ENCODE data around the gene KCNA1.

The KCNA1 gene

DNA sequence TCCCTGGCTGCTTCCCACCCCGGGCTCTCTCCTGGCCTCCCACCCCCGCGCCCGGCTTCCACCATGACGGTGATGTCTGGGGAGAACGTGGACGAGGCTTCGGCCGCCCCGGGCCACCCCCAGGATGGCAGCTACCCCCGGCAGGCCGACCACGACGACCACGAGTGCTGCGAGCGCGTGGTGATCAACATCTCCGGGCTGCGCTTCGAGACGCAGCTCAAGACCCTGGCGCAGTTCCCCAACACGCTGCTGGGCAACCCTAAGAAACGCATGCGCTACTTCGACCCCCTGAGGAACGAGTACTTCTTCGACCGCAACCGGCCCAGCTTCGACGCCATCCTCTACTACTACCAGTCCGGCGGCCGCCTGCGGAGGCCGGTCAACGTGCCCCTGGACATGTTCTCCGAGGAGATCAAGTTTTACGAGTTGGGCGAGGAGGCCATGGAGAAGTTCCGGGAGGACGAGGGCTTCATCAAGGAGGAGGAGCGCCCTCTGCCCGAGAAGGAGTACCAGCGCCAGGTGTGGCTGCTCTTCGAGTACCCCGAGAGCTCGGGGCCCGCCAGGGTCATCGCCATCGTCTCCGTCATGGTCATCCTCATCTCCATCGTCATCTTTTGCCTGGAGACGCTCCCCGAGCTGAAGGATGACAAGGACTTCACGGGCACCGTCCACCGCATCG is 1.8 kb downstream of the KCNA1 start:
- DNase-seq (ENCODE audit: low spot score) = no peak

DNA sequence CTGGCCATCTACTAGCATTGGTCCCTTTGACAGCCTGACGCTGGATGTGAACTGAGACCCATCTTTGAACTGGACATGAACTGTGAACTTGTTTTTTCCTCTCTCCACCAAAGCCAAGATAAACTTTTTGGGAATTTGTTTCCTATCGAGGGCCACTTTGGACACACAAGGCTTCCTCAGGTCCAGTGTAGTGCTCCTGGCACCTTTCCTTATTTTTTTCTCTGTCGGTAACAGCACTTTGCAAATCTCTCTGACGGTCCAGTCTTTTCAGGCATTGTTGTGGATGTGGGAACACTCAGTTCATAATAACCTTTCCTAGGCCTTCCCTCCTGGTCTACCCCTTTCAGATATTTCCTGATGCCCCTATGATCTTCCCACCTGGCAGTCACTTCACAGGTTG is 5.0 kb downstream of the KCNA1 start:
- no peak for DNase-seq (ENCODE audit: low spot score)

DNA sequence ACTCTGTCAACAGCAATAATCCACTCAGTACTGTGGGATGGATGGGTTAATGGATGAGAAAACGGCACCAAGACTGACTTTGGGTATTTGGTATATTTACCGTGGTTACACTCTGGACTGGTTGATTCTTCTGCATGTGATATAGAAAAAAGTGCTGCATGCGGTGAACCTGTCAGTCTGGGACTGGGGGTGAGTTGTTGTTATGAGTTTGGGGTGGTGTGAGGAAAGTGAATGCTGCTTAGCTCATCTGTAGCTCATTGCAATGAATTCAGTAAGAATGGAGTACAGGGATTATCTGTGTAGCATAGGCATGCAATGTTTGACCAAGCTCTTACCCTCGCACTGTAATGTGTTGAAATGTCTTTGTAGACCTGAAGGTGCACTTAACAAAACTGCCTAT is 6.0 kb downstream of the KCNA1 start:
- DNase-seq (ENCODE audit: low spot score) = no peak

DNA sequence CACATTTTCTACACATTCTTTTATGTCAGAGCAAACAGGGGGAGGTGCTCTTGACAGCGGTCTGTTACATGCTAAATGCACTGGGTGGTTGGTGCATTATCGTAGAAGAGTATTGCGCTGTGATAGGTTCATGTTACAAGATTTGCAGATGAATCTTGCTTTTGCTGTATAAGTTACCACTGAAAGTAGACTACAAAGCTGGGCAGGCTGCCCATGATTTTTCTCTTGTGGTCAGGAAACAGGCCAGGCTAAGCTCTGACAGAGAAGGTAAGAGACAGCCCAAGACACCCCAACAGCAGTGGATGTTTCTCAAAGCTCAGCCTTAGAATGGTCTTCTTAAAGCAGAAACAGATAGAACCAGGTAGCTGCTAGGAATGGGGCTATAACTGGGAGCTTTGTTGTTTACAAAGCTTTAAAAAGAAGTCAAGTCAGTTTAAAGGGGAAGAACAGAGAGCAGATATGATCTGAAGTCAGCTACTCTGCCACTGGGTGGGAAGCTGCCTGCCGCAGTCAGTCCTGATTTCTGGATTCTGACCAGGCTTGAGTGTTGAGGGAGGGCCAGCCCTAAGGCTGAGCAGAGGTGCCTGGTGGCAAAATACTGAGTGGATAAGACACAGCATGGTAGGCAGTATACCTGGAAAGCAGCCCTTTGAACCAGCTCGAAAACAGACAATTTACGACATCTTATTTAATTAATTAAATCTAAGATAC is 9.4 kb downstream of the KCNA1 start:
- no peak for DNase-seq (ENCODE audit: low spot score)

DNA sequence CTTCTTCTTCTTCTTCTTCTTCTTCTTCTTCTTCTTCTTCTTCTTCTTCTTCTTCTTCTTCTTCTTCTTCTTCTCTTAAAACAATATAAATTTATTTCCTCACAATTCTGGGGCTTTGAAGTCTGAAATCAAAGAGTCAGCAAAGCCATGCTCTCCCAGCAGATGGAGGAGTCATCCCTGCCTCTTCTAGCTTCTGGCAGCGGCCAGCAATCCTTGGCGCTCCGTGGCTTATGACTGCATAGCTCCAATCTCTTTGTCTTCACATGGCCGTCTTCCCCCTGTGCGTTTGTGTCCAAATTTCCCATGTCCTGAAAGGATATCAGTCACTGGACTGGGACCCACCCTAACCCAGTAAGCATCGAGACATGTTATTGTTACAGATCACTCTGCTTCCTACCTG is 22.9 kb downstream of the KCNA1 start:
- DNase-seq (ENCODE audit: low spot score) = no peak

DNA sequence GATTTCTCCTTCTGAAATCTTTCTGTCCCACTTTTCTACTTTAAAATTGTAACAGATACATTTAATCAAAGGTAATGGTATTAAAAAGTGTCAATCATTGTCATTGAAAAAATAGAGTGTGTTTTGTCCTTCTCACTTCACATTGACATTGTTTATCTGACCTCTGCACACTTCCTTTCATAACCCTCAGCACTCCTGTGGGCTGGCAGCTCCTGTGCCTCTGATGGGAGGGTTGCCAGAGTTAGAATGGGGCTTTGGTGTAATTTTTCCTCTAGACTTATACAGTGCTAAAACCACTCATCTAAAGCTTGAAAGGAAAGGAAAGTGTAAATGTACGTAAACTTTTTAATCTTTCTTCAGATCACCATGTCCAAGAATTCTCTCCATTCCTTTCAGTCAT is 23.7 kb downstream of the KCNA1 start:
- no peak for DNase-seq (ENCODE audit: low spot score)

DNA sequence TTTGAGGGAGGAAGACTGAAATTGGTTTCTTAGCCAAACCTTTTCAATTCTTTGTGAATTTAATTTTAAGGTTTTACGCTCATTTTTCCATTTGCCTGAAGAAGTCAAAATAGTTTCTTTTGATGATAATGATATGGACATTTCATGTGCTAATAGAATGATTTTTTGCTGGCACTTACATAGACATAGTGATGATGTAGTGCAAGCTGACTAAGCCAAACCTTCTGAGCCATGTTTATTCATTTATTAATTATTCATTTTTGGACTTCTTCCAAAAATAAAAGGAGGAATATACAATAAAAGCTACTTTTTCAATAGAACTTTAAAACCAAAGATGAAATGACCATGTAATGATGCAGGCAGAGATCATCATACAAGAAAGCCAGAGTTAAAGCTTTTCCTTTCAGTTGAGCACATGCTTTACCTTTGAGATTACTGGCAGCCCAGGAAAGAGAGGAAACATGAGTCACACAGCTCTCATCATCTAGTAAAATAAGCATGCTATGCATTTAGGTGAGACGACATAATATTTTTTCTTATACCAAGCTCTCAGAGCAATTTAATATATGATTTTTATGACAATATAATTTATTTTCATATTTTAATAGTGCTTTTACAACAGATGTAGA is 24.8 kb downstream of the KCNA1 start:
- peak; percentile 65 for DNase-seq (ENCODE audit: low spot score)

DNA sequence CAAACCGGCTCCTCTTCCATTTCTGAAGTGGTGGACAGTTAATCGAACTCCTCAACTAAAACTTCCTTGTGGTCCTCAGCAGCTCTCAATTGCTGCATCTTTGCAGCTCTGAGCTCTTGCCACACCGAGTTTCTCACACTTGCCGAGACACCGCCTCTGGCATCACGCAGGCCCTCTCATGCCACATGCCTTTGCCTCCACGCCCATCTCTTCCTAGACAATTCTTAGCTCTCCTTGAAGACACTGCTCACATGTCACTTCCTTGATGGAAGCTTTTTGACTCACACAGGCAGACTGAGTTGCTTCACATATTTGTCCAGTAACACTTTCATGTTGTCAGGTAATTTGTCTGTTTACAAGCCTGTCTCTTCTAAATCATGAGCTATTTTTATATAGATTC is 29.2 kb downstream of the KCNA1 start:
- no peak for DNase-seq (ENCODE audit: low spot score)

DNA sequence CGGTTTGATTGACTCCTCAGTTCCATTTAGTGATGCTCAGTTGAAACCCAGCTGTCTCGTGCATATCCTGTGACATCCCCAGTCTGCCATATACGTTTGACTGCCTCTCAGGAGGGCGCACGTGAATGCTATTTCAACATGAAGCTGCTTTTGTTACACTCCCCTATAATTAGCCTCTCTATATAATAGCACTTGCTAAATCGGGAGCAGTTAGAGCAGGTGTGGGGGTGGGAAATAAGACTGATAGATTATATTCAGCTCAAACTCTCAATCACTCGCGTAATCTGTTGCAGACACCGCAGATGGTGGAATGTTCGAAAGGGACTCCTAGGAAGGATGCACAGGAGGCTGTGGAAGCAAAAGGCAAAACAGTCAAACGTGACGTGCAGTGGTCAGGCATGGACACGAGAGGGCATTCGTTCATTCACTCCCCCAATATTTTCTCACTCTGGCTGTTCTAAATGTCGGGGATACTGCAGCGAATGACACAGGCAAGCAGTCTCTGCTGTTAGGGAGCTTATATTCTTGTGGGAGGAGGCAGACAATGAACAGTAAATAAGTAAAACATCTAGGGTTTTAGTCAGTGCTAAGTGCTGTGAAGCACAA is 29.8 kb downstream of the KCNA1 start:
- no peak for DNase-seq (ENCODE audit: low spot score)

DNA sequence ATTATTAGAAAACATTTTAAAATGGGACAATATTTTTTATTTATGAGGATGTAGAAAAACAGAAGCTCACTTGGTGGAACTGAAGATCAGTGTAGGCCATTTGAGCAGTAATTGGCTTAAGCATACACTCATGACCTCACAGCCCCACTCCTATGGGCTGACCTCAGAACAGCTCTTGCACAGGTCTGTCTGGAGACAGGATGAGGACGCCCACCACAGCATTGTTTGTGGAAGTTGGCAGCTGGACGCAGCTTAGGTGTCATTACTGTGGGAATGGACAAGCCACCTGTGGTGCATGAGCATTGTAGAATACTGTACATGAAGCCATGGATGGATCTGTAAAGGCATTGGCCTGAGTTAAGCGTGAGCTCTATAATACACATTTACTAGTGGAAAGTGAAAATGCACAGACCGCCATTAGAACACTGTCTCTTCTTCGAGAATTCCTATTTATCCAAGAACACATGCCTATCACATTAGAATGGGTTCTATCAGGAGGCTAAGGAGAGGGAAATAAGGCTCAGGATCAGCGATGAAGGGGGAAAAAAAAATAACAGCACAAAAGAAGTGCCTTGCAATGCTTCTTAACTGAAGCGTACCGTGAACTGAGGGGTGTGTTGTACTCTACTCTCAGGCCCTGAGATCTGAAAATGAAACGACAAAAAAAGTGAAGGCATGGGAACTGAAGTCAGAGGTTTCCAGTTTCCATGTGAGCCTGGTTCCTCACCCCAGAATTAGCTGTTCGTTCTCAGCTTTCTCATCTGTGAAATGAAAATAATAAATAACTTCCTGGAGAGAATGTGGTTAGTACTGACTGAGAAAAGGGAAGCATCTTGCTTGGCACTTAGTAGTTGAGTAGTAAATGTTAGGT is 33.6 kb downstream of the KCNA1 start:
- no peak for DNase-seq (ENCODE audit: low spot score)

DNA sequence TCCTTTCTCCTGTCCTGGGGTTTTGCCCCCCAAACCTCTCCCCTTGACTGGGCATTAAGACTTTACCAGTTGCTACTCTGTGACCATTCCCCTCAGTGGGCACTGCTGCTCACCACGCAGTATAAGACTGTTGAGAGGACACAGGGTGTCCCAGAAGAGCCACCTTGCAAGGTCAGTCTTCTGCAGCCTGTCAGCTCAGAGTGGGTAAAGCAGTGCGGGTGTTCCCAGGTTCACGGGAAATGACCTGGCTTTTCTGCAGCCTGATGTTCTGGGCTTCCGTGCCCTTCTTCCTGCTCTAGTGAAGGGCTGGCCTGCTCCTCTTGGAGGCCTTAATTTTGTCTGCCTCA is 34.2 kb downstream of the KCNA1 start:
- no peak for DNase-seq (ENCODE audit: low spot score)

DNA sequence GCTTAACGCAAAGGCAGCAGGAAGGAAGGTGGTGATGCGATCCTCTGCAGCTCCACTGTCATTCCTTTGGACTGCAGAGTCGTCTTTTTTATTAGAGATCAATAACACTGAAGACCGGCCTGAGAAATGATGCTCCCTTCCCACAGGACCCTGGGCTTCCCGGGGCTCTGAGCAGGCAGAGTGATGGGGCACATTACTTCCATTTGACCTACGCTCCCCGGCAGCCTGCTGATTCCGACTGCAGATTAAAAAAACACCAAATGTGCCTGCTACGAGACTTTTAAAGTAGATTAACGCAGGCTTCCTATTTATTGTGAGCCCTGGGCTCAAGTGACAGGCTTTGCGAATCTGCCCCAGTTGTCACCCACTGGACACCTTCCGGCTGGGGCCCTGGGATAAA is 37.5 kb downstream of the KCNA1 start:
- DNase-seq (ENCODE audit: low spot score) = no peak

DNA sequence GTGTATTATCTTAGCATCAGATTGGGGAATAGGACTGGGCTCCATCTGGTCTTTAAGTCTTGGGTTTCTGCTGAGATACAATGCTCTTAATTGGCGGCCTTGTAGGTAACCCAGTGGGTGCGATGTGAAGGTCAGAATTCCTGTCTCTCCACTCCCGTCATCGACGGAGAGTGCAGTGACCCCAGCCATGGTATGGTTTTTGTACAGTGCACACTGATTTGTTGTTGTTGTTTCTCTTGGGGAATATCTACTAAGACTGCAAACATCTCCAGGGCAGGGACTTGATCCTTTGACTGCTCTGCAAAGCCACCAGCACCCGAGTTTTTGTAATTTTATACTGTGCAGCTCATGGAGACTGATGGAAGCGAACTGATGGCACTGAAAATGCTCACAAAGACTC is 41.4 kb downstream of the KCNA1 start:
- no peak for DNase-seq (ENCODE audit: low spot score)

DNA sequence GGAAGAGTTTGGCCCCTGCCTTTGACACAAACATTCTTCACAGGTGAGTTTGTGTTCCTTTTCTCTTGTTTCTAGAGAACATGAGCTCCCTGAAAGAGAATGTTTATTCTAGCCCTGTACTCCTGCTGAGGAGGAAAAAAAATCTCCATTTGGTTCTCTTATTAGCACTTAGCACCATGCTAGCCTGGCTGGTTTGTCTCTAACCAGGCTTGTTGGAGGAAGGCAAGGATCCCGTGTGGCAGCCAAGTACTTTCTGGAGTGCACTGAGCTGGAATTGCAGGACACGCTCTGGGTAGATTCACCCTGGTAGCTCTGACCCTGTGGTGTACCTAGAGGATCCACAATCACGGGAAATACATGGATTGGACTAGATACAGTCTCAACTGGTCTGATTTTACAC is 41.9 kb downstream of the KCNA1 start:
- DNase-seq (ENCODE audit: low spot score) = no peak

DNA sequence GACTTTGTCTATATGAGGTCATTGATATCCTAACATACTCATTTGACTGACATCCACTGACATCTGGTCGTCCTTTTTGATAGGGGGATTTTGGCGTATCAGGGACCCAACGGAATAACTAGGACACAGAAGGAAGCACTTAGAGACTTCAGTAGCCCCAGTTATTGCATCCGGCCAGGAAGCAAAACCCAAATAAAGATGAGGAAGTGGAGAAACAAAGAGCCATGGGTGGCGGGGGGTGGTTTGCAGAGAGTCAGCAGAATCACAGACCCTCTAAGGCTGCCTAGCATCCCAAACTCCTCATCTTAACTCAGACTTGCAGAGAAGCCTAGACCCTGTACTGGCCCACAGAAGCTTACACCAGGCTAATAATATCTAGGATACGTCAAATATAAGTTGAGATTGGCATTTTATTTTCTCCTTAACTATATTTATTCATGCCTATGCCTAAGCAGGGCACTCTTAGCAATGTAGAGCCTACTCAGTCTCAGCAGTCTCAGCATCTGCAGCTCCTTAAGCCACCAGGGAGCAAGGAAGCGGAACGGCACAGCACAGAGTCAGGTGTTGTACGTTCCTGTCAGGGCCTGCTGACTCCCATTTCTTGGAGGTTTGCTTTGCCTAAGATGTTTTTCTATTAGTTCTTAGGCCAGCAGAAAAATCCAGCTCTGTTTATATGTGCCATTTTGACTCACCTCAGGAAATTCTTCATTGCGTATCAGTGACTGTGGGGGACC is 45.1 kb downstream of the KCNA1 start:
- DNase-seq (ENCODE audit: low spot score) = no peak

DNA sequence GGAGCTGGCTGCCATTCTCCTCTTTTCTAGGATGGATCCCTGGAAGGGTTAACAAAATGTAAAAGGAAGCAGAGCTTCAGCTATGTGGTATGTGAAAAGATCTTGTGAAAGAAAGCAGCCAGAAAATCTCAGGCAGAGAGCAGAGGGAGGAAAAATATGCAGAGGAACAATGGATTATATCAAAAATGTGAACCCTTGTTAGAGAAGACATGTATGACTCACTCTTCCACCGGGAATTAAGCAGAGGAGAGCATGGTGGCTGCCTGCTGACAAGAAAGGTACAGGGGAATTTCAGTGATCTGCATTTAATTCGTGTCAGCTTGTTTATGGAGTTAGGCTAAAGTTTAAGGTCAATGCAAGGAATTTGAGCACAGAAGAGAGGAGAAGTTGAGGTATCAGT is 46.3 kb downstream of the KCNA1 start:
- no peak for DNase-seq (ENCODE audit: low spot score)

DNA sequence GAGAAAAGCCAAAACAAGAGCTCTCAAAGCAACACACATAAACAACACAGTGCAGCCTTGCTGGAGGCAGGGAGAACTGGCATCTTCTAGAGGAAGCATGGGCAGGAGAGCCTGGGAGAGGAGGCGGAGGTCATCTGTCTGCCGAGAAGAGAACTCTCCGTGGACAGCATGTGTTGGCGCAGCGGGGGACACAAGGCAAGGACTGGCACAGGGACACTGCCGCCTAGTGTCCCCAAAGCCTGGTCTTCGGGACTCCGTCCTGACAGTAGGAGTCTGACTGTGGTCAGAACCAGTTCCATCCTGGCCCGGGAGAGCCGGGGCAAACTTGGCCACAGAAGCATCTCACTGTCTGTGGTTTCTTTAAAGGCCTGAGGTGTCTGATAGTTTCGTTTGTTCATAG is 47.3 kb downstream of the KCNA1 start:
- DNase-seq (ENCODE audit: low spot score) = no peak

DNA sequence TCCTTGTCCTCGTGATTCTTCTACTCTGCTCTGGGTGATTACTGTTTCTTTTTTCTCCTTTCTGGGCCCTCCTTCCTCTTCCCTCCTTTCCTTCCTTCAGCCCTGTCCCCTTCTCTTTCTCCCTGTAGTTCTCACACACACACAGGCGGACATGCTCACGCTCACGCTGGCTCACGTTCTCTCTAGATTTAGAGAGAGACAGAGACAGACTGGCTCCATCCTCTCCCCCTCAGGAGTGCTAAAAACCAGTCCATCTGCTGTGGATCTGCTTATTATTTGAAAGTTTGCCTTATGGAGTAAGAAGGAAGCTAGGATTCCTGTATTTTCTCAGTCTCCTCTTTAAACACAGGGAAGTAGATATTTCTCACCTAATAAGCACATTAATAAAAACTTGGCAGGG is 48.1 kb downstream of the KCNA1 start:
- no peak for DNase-seq (ENCODE audit: low spot score)

DNA sequence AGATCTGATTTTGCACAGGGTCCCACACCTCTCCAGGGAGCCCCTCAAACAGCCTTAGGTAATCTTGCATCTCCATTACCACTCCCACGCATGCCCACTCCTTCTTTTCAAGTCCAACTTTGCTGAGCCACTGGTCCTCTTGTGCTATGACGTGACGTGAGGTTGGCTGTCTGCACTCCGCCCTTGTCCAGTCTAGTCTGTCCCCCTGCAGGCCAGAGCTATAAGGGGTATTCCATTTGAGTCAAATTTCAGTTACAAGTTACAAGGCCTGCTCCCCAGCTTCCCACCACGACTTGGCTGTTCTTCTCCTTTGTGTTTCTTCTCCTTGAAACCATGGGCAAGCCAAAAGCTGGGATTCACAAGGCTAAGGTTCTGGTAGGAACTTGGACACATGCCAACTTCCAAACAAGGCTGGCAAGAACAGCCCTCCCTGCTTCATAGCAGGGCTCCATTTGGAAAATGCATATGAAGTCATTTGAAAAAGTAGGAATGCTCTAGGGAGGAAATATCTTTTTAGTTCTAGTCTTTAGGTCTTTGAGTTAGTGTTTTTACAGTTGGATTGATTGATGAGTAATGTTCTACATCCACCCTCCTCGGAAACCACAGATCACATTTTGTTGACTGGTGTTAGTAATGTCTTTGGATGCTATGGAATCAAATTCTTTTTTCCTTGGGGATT is 49.1 kb downstream of the KCNA1 start:
- no peak for DNase-seq (ENCODE audit: low spot score)

DNA sequence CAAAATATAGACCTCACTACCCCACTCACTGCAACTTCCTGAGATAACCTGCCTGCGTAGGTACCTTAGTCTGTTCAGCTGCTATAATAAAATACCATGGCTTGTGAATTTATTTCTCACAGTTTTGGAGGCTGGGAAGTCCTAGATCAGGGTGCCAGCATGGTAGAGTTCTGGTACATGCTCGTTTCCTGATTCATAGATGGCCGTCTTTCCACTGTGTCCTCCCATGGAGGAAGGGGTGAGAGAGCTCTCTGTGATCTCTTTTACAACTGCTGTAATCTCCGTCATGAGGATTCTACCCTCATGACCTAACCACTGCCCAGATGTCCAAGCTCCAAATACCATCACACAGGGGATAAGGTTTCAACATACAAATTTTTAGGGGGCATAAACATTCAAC is 49.7 kb downstream of the KCNA1 start:
- DNase-seq (ENCODE audit: low spot score) = no peak

DNA sequence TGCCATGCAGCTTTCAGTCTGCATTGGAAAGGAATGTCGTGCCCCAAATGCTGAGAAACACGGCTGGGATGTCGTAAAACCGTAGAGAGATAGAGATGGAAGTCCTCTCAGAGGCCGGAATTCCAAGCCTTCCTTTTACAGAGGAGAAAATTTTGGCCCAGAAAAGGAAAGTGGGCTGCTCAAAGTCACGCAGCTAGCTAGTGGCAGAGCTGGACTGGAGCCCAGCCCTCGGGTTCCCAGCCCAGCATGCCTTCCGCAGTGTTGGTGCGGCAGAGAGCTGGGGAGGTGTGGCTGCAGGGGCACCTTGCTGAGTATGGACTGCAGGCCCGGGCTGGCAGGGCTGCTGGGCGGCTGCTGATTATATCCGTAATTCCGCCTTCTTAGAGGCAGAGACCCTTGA is 50.3 kb downstream of the KCNA1 start:
- no peak for DNase-seq (ENCODE audit: low spot score)

All from kidney capillary endothelial cell (primary cell).